Trophoblast cell (in vitro differentiated cells and primary cell): ENCODE results near the gene USF1.

ENCODE experiments used
- DNase-seq, 2 donors: peaks; one replicate each; pipeline ENCODE4 v3.0.0-alpha.2; 2016
- H2AFZ ChIP-seq: 2 replicates; pipeline ENCODE4 v1.6.1; 2013; ENCODE audit warnings: low read length, moderate library complexity, mild to moderate bottlenecking; ENCODE audit not compliant: insufficient read depth, poor library complexity
- H2AK5ac ChIP-seq: 2 replicates; pipeline ENCODE4 v1.6.1; 2013; ENCODE audit warnings: mild to moderate bottlenecking, low read length
- H2BK120ac ChIP-seq: 2 replicates; pipeline ENCODE4 v1.6.1; 2013; ENCODE audit warnings: low read length, mild to moderate bottlenecking, moderate library complexity; ENCODE audit not compliant: insufficient read depth, poor library complexity
- H2BK12ac ChIP-seq: 2 replicates; pipeline ENCODE4 v1.6.1; 2013; ENCODE audit warnings: mild to moderate bottlenecking, low read length, moderate library complexity
- H2BK5ac ChIP-seq: 2 replicates; pipeline ENCODE4 v1.6.1; 2013; ENCODE audit warnings: low read length, low read depth, moderate library complexity, mild to moderate bottlenecking; ENCODE audit not compliant: poor library complexity
- H3K14ac ChIP-seq: 2 replicates; pipeline ENCODE4 v1.6.1; 2013; ENCODE audit warnings: mild to moderate bottlenecking, low read length
- H3K18ac ChIP-seq: 2 replicates; pipeline ENCODE4 v1.6.1; 2013; ENCODE audit warnings: mild to moderate bottlenecking, low read length
- H3K23ac ChIP-seq: 2 replicates; pipeline ENCODE4 v1.6.1; 2013; ENCODE audit warnings: low read length
- H3K27ac ChIP-seq: 2 replicates; pipeline ENCODE4 v1.5.1; 2013; ENCODE audit warnings: low read depth, mild to moderate bottlenecking, inconsistent platforms, low read length, moderate library complexity
- H3K27me3 ChIP-seq: 2 replicates; pipeline ENCODE4 v1.6.1; 2013; ENCODE audit warnings: inconsistent platforms, mild to moderate bottlenecking, low read length, moderate library complexity; ENCODE audit not compliant: insufficient read depth
- H3K36me3 ChIP-seq, 2 experiments: 1 replicate in 1 of 2; 2 replicates in 1 of 2; pipeline ENCODE4 v1.6.1; 2013; ENCODE audit warnings: low read length in 2 of 2, mild to moderate bottlenecking in 2 of 2, moderate library complexity in 1 of 2; ENCODE audit not compliant: insufficient read depth in 2 of 2, control insufficient read depth in 1 of 2
- H3K4ac ChIP-seq: 2 replicates; pipeline ENCODE4 v1.6.1; 2013; ENCODE audit warnings: low read depth, mild to moderate bottlenecking, low read length, moderate library complexity
- H3K4me1 ChIP-seq, 2 experiments: 1 replicate in 1 of 2; 2 replicates in 1 of 2; pipeline ENCODE4 v1.6.1; 2013; ENCODE audit warnings: low read length in 2 of 2, mild to moderate bottlenecking in 2 of 2, moderate library complexity in 1 of 2; ENCODE audit not compliant: insufficient read depth in 2 of 2, control insufficient read depth in 1 of 2
- H3K4me2 ChIP-seq: 2 replicates; pipeline ENCODE4 v1.6.1; 2013; ENCODE audit warnings: inconsistent platforms, mild to moderate bottlenecking, low read length, moderate library complexity
- H3K4me3 ChIP-seq: 2 replicates; pipeline ENCODE4 v1.5.1; 2013; ENCODE audit warnings: mild to moderate bottlenecking, low read depth, low read length, inconsistent platforms
- H3K79me1 ChIP-seq: one replicate; pipeline ENCODE4 v1.6.1; 2013; ENCODE audit warnings: low read length
- H3K79me2 ChIP-seq: 2 replicates; pipeline ENCODE4 v1.6.1; 2013; ENCODE audit warnings: low read length, mild to moderate bottlenecking; ENCODE audit not compliant: control insufficient read depth, insufficient read depth, poor library complexity
- H3K9ac ChIP-seq: 2 replicates; pipeline ENCODE4 v1.6.1; 2013; ENCODE audit warnings: mild to moderate bottlenecking, low read length
- H3K9me3 ChIP-seq: 2 replicates; pipeline ENCODE4 v1.6.1; 2013; ENCODE audit warnings: low read depth, mild to moderate bottlenecking, control low read depth, inconsistent platforms, low read length; ENCODE audit not compliant: insufficient read depth
- H4K12ac ChIP-seq: 2 replicates; pipeline ENCODE4 v1.6.1; 2013; ENCODE audit warnings: low read depth, mild to moderate bottlenecking, low read length, moderate library complexity
- H4K8ac ChIP-seq: 2 replicates; pipeline ENCODE4 v1.6.1; 2013; ENCODE audit warnings: low read depth, mild to moderate bottlenecking, low read length, moderate library complexity
- H4K91ac ChIP-seq: one replicate; pipeline ENCODE4 v1.6.1; 2013; ENCODE audit warnings: low read depth, mild to moderate bottlenecking, low read length, moderate library complexity
- WGBS: extraction: QIAGEN DNeasy Blood & Tissue Kit; methylation state at CpG from one replicate; pipeline ENCODE4 v1.1.7; 2013; ENCODE audit warnings: missing lambda C conversion rate; ENCODE audit not compliant: insufficient read length, insufficient coverage; ENCODE audit errors: extremely low coverage; 5-methylcytosine and 5-hydroxymethylcytosine counted together

The USF1 gene

DNA sequence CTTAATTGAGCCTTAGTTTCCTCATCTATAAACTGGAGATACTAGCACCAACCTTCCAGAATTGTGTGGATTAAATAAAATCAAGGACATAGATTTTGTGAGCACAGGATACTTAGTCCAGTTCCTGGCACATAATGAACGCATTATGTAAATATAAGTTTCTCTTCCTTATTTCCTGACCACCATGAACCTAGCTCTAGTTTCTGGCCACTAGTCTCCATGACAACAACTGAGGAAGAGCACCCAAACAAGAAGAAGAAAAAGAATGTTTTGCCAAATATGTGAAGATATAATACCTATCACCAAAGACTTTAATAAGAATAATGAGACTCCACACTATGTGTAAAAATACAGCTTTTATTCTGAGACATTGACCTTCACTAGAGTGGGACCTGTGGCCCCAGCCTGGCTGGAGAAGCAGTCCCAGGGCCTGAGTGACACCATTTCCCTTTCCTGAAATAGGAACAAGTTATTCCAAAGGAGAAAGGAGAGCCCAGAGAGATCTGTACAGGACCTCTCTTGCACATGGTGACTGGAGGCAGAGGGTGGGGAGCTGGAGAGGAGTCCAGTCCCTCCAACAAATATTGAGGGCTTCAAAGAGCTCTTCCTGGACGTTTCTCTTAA lies 940 bp upstream of the USF1 start:
- Histone ChIP-seq H4K8ac (peak overlapping the region; percentile 91), H4K91ac (peak overlapping the region; percentile 82), H3K18ac (peak overlapping the region; percentile 41), H3K36me3 (peaks cover 11% of the 10 kb centered on the region in 2 experiments), H3K79me1 (peaks cover 12% of the 10 kb centered on the region), H2AFZ (no peak overlapping the region), H3K4ac (no peak overlapping the region), H4K12ac (peak overlapping the region; percentile 46), H3K27me3 (no peaks in the 10 kb centered on the region), H3K4me1 (peaks cover 0 to 3% of the 10 kb centered on the region in 2 experiments), H3K4me3 (no peak overlapping the region), H2BK5ac (no peak overlapping the region), H3K79me2 (peaks cover 10% of the 10 kb centered on the region), H3K9me3 (peaks cover 16% of the 10 kb centered on the region), H3K9ac (no peak overlapping the region), H3K23ac (no peak overlapping the region), H2BK120ac (no peak overlapping the region), H3K4me2 (peak overlapping the region; percentile 81), H2BK12ac (no peak overlapping the region), H3K27ac (peak overlapping the region; percentile 71), H3K14ac (peak overlapping the region; percentile 55), H2AK5ac (no peak overlapping the region)
- peak in 1 of 2 donors; percentile 27 for DNase-seq
- no CpG with 5 or more reads among the region's 2 CpGs for WGBS

GRCh38 chr1:161044908-161045735 lies 655 bp downstream of the USF1 start:
- peak overlapping the region; percentile 81 for H3K4me2 ChIP-seq
- peak overlapping the region; percentile 53 for H3K4ac ChIP-seq
- peak overlapping the region; percentile 92 for H3K9ac ChIP-seq
- no peak overlapping the region for H3K23ac ChIP-seq
- H4K12ac ChIP-seq, result peak overlapping the region; percentile 51
- H3K79me2 ChIP-seq, result peaks cover 10% of the 10 kb centered on the region
- H2AFZ ChIP-seq, result peak overlapping the region; percentile 50
- WGBS, result no CpG with 5 or more reads among the region's 48 CpGs
- H3K79me1 ChIP-seq, result peaks cover 12% of the 10 kb centered on the region
- H2AK5ac ChIP-seq, result peak overlapping the region; percentile 49
- peaks cover 0 to 3% of the 10 kb centered on the region in 2 experiments for H3K4me1 ChIP-seq
- peak overlapping the region; percentile 62 for H2BK120ac ChIP-seq
- peak overlapping the region; percentile 77 for H2BK5ac ChIP-seq
- peaks cover 21 to 27% of the 10 kb centered on the region in 2 experiments for H3K36me3 ChIP-seq
- H3K4me3 ChIP-seq, result peak overlapping the region; percentile 87
- DNase-seq, result peak; percentile 55 to 71
- peak overlapping the region; percentile 81 for H4K8ac ChIP-seq
- H3K14ac ChIP-seq, result peak overlapping the region; percentile 92
- no peak overlapping the region for H2BK12ac ChIP-seq
- H4K91ac ChIP-seq, result peak overlapping the region; percentile 83
- H3K18ac ChIP-seq, result peak overlapping the region; percentile 48
- no peaks in the 10 kb centered on the region for H3K27me3 ChIP-seq
- peak overlapping the region; percentile 71 for H3K27ac ChIP-seq
- peaks cover 14% of the 10 kb centered on the region for H3K9me3 ChIP-seq

DNA sequence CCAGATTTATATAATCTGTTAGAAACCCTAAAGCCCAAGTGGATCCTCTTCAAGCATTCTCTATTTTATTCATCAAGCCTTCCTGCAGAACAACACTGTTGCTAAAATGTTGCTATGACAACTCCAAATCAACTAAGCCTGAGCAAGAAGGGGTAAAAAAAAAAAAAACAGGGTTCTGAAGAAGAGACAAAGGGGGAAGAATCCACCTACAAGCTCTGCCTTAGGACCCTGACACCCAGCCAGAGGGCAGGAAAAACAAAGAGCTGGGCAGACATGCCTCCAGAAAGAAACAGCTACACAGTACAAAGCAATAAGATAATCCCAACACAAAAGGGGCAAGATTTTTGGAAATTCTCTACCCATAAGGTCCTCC lies 1.3 kb downstream of the USF1 start:
- peak overlapping the region; percentile 71 for H3K4ac ChIP-seq
- DNase-seq, result no peak
- no peak overlapping the region for H4K91ac ChIP-seq

GRCh38 chr1:161039546-161039945 lies 6.2 kb downstream of the USF1 start:
- no peak overlapping the region for H3K23ac ChIP-seq
- no peak overlapping the region for H2AFZ ChIP-seq
- H2AK5ac ChIP-seq, result no peak overlapping the region
- no peaks in the 10 kb centered on the region for H3K27me3 ChIP-seq
- H3K14ac ChIP-seq, result no peak overlapping the region
- H3K4me1 ChIP-seq, result peaks cover 5 to 10% of the 10 kb centered on the region in 2 experiments
- peaks cover 9% of the 10 kb centered on the region for H3K79me2 ChIP-seq
- DNase-seq, result no peak
- H2BK120ac ChIP-seq, result no peak overlapping the region
- no CpG with 5 or more reads among the region's 5 CpGs for WGBS
- H3K4me3 ChIP-seq, result no peak overlapping the region
- H3K9ac ChIP-seq, result no peak overlapping the region
- H4K91ac ChIP-seq, result no peak overlapping the region
- H2BK5ac ChIP-seq, result no peak overlapping the region
- H3K18ac ChIP-seq, result no peak overlapping the region
- H2BK12ac ChIP-seq, result no peak overlapping the region
- H4K8ac ChIP-seq, result no peak overlapping the region
- peaks cover 31 to 36% of the 10 kb centered on the region in 2 experiments for H3K36me3 ChIP-seq
- H3K9me3 ChIP-seq, result peaks cover 3% of the 10 kb centered on the region
- H3K79me1 ChIP-seq, result peaks cover 8% of the 10 kb centered on the region
- no peak overlapping the region for H3K27ac ChIP-seq
- no peak overlapping the region for H4K12ac ChIP-seq
- H3K4me2 ChIP-seq, result no peak overlapping the region
- H3K4ac ChIP-seq, result no peak overlapping the region

More for the DNA sequence above, 1.3 kb downstream of the USF1 start:
- Histone ChIP-seq H2BK5ac (no peak overlapping the region), H3K9ac (no peak overlapping the region), H2AK5ac (no peak overlapping the region), H3K79me2 (peaks cover 10% of the 10 kb centered on the region), H3K9me3 (peaks cover 16% of the 10 kb centered on the region), H3K4me1 (peaks cover 0 to 3% of the 10 kb centered on the region in 2 experiments), H3K18ac (no peak overlapping the region), H3K14ac (no peak overlapping the region), H3K27me3 (no peaks in the 10 kb centered on the region), H3K27ac (no peak overlapping the region), H4K12ac (no peak overlapping the region), H2BK12ac (no peak overlapping the region), H2AFZ (no peak overlapping the region), H3K23ac (no peak overlapping the region), H3K4me3 (no peak overlapping the region), H3K79me1 (peaks cover 12% of the 10 kb centered on the region), H4K8ac (no peak overlapping the region), H2BK120ac (no peak overlapping the region), H3K36me3 (peaks cover 27 to 33% of the 10 kb centered on the region in 2 experiments), H3K4me2 (peak overlapping the region; percentile 81)
